H1 (cell line): ENCODE results near the gene ATP13A3. TPM values are rescaled to one million over a fixed set of nuclear protein-coding genes. Genes with fewer than 3 reads are reported as not detected.

ENCODE experiments used
- CTCF ChIA-PET: fragments of 300-600 bp; sonication (Branson Sonifier 250); formaldehyde crosslinking; loops from one replicate; lab custom pipeline; 2021; ENCODE audit not compliant: partially characterized antibody; lab: Charles Lee
- POLR2A ChIA-PET: fragments of 300-600 bp; sonication (Branson Sonifier 250); formaldehyde crosslinking; loops from one replicate; lab custom pipeline; 2021; ENCODE audit warnings: inconsistent platforms; ENCODE audit not compliant: partially characterized antibody; lab: Charles Lee
- DNase-seq, 2 experiments: peaks; one replicate each; pipeline versions ENCODE4 v3.0.0 to v3.0.0-alpha.2; 2010 to 2022; ENCODE audit warnings: low spot score in 2 of 2, low read depth in 1 of 2, mixed read lengths in 1 of 2
- FAIRE-seq: peaks from 2 replicates; lab custom pipeline; 2011; peaks lifted over from hg19 to GRCh38; lab: Jason Lieb, UNC
- H2AFZ ChIP-seq: 2 replicates; pipeline ENCODE4 v1.8.1; 2012; ENCODE audit warnings: low read length, inconsistent platforms
- H2AK5ac ChIP-seq: 2 replicates; pipeline ENCODE4 v1.6.1; 2013; ENCODE audit warnings: low read depth, low read length
- H2BK120ac ChIP-seq: replicated peaks from 2 replicates; pipeline ENCODE3; 2013; ENCODE audit warnings: low read depth, low read length, inconsistent platforms
- H2BK12ac ChIP-seq: 2 replicates; pipeline ENCODE4 v1.6.1; 2013; ENCODE audit warnings: low read depth, low read length
- H2BK15ac ChIP-seq: 2 replicates; pipeline ENCODE4 v1.6.1; 2013; ENCODE audit warnings: low read length
- H2BK20ac ChIP-seq: 2 replicates; pipeline ENCODE4 v1.6.1; 2013; ENCODE audit warnings: low read length
- H2BK5ac ChIP-seq: 2 replicates; pipeline ENCODE4 v1.6.1; 2013; ENCODE audit warnings: low read depth, low read length
- H3K14ac ChIP-seq: 2 replicates; pipeline ENCODE4 v1.6.1; 2013; ENCODE audit warnings: inconsistent platforms; ENCODE audit not compliant: insufficient read length
- H3K18ac ChIP-seq: 2 replicates; pipeline ENCODE4 v1.6.1; 2013; ENCODE audit warnings: low read length; ENCODE audit errors: extremely low read depth
- H3K23ac ChIP-seq: 2 replicates; pipeline ENCODE4 v1.6.1; 2013; ENCODE audit warnings: inconsistent platforms; ENCODE audit not compliant: insufficient read length
- H3K23me2 ChIP-seq: 2 replicates; pipeline ENCODE4 v1.6.1; 2013; ENCODE audit warnings: low read depth, low read length
- H3K27ac ChIP-seq: 2 replicates; pipeline ENCODE4 v1.6.1; 2011; ENCODE audit warnings: low read depth, low read length, inconsistent platforms
- H3K27me3 ChIP-seq, 4 experiments: replicated peaks in 1 of 4; 1 replicate in 1 of 4; 2 replicates in 3 of 4; pipeline versions ENCODE4 v1.6.1 to v1.8.1; 2011 to 2013; ENCODE audit warnings: low read length in 3 of 4, mild to moderate bottlenecking in 3 of 4, inconsistent platforms in 2 of 4, mixed read lengths in 2 of 4, moderate library complexity in 1 of 4; ENCODE audit not compliant: control insufficient read depth in 3 of 4, insufficient read depth in 3 of 4; ENCODE audit errors: extremely low read depth in 1 of 4
- H3K36me3 ChIP-seq, 4 experiments: 2 replicates each; pipeline versions ENCODE4 v1.6.1 to v1.8.1; 2011 to 2013; ENCODE audit warnings: mild to moderate bottlenecking in 4 of 4, low read length in 3 of 4, moderate library complexity in 2 of 4, control low read depth in 1 of 4, inconsistent platforms in 1 of 4; ENCODE audit not compliant: insufficient read depth in 4 of 4, control insufficient read depth in 2 of 4
- H3K4ac ChIP-seq: replicated peaks from 2 replicates; pipeline ENCODE3; 2013; ENCODE audit warnings: low read length, low read depth, mixed read lengths, inconsistent platforms; ENCODE audit not compliant: insufficient read length
- H3K4me1 ChIP-seq, 4 experiments: replicated peaks in 1 of 4; 1 replicate in 1 of 4; 2 replicates in 3 of 4; pipeline versions ENCODE4 v1.6.1 to v1.8.1; 2011 to 2013; ENCODE audit warnings: low read length in 3 of 4, inconsistent platforms in 2 of 4, mixed read lengths in 1 of 4; ENCODE audit not compliant: insufficient read depth in 4 of 4, control insufficient read depth in 3 of 4
- H3K4me2 ChIP-seq, 2 experiments: 2 replicates each; pipeline versions ENCODE4 v1.6.1 to v1.8.1; 2011 to 2013; ENCODE audit warnings: low read depth in 2 of 2, low read length in 2 of 2, control low read depth in 1 of 2, inconsistent platforms in 1 of 2, mild to moderate bottlenecking in 1 of 2; ENCODE audit not compliant: insufficient read depth in 1 of 2
- H3K4me3 ChIP-seq, 4 experiments: fragments of 200-600, 300-600 bp in 1 of 4; sonication (generic), shearing (Covaris generic), sonication (Bioruptor Twin) in 1 of 4; 2 replicates each; pipeline versions ENCODE4 v1.5.1 to v1.8.1; 2011 to 2016; ENCODE audit warnings: low read length in 4 of 4, low read depth in 3 of 4, control low read depth in 2 of 4, inconsistent platforms in 2 of 4, mild to moderate bottlenecking in 2 of 4, mixed read lengths in 1 of 4, moderate library complexity in 1 of 4; ENCODE audit not compliant: insufficient read depth in 2 of 4; ENCODE audit errors: extremely low read depth in 1 of 4
- H3K56ac ChIP-seq: replicated peaks from 2 replicates; pipeline ENCODE3; 2013; ENCODE audit warnings: low read depth, mild to moderate bottlenecking, mixed read lengths, low read length, inconsistent platforms; ENCODE audit not compliant: insufficient read length
- H3K79me1 ChIP-seq: 2 replicates; pipeline ENCODE4 v1.6.1; 2013; ENCODE audit warnings: low read depth, low read length, control low read depth
- H3K79me2 ChIP-seq, 2 experiments: 2 replicates each; pipeline versions ENCODE4 v1.6.1 to v1.8.1; 2012 to 2013; ENCODE audit warnings: low read length in 2 of 2, mild to moderate bottlenecking in 2 of 2, inconsistent platforms in 1 of 2; ENCODE audit not compliant: insufficient read depth in 2 of 2, control insufficient read depth in 1 of 2
- H3K9ac ChIP-seq, 4 experiments: replicated peaks in 1 of 4; 1 replicate in 1 of 4; 2 replicates in 3 of 4; pipeline versions ENCODE4 v1.6.1 to v1.8.1; 2011 to 2013; ENCODE audit warnings: low read depth in 3 of 4, low read length in 3 of 4, control low read depth in 2 of 4, mild to moderate bottlenecking in 2 of 4, moderate library complexity in 2 of 4, inconsistent platforms in 1 of 4; ENCODE audit errors: extremely low read depth in 1 of 4
- H3K9me3 ChIP-seq, 2 experiments: 2 replicates each; pipeline versions ENCODE4 v1.6.1 to v1.8.1; 2012 to 2013; ENCODE audit warnings: mild to moderate bottlenecking in 2 of 2, moderate library complexity in 2 of 2, control low read depth in 1 of 2, inconsistent platforms in 1 of 2, low read depth in 1 of 2, low read length in 1 of 2, mixed read lengths in 1 of 2; ENCODE audit not compliant: insufficient read depth in 2 of 2
- H4K20me1 ChIP-seq, 2 experiments: replicated peaks in 1 of 2; 2 replicates each; pipeline versions ENCODE3 to v1.8.1; 2011 to 2013; ENCODE audit warnings: inconsistent platforms in 2 of 2, low read length in 2 of 2, mild to moderate bottlenecking in 1 of 2; ENCODE audit not compliant: insufficient read depth in 2 of 2, control insufficient read depth in 1 of 2
- H4K5ac ChIP-seq: 2 replicates; pipeline ENCODE4 v1.6.1; 2013; ENCODE audit warnings: low read length, low read depth, mixed read lengths, inconsistent platforms; ENCODE audit not compliant: insufficient read length
- H4K8ac ChIP-seq: 2 replicates; pipeline ENCODE4 v1.8.0; 2013; ENCODE audit warnings: mild to moderate bottlenecking, moderate library complexity, low read length, inconsistent platforms; ENCODE audit not compliant: insufficient read depth; ENCODE audit errors: extremely low read depth
- H4K91ac ChIP-seq: replicated peaks from 2 replicates; pipeline ENCODE3; 2013; ENCODE audit warnings: low read length, mixed read lengths, inconsistent platforms; ENCODE audit not compliant: insufficient read length
- CREB1 ChIP-seq: IDR thresholded peaks from 2 replicates; pipeline ENCODE4 v1.6.1; 2012; ENCODE audit warnings: inconsistent platforms
- KDM1A ChIP-seq: fragments of 200-600, 300-600 bp; sonication (generic); IDR thresholded peaks from 2 replicates; pipeline ENCODE4 v1.7.1; 2016; ENCODE audit warnings: mild to moderate bottlenecking, low read length, borderline replicate concordance
- MAFK ChIP-seq: IDR thresholded peaks from 2 replicates; pipeline ENCODE4 v1.6.1; 2012; ENCODE audit warnings: low read depth, mild to moderate bottlenecking, improper control_type of control experiment, low read length
- RAD21 ChIP-seq, 2 experiments: IDR thresholded peaks in 1 of 2; conservative IDR thresholded peaks in 1 of 2; 2 replicates each; pipeline ENCODE4 v1.6.1; 2011; ENCODE audit warnings: low read depth in 2 of 2, low read length in 2 of 2, improper control_type of control experiment in 1 of 2, inconsistent platforms in 1 of 2, mild to moderate bottlenecking in 1 of 2, moderate library complexity in 1 of 2
- SP1 ChIP-seq: IDR thresholded peaks from 2 replicates; pipeline ENCODE4 v1.6.1; 2011; ENCODE audit warnings: low read depth, low read length
- WGBS, 2 experiments: shearing (Covaris generic) in 1 of 2; methylation state at CpG; one replicate each; pipeline versions ENCODE4 v1.1.6 to v1.1.7; 2013 to 2015; ENCODE audit warnings: low lambda C conversion rate in 2 of 2, mixed read lengths in 2 of 2, inconsistent platforms in 1 of 2, low coverage in 1 of 2, missing lambda C conversion rate in 1 of 2; ENCODE audit not compliant: insufficient replicate concordance in 2 of 2, insufficient coverage in 1 of 2, insufficient read length in 1 of 2; ENCODE audit errors: extremely low coverage in 1 of 2, missing lambda C conversion rate in 1 of 2; 5-methylcytosine and 5-hydroxymethylcytosine counted together
- polyA plus RNA-seq, 7 experiments: library from polyadenylated mRNA; depleted of rRNA in 3 of 7; stranded (reverse) in 5 of 7; unstranded in 2 of 7; fragments of >200 nt in 5 of 7; fragments of 200-250 nt in 2 of 7; gene quantifications; 1 replicate in 5 of 7; 2 replicates in 1 of 7; 4 replicates in 1 of 7; pipeline versions ENCODE4 v1.2.1 to v1.2.3, GENCODE V29; 2011 to 2013; ENCODE audit warnings: missing spikeins in 2 of 7, mixed read lengths in 2 of 7
- total RNA-seq: library from RNA; stranded (reverse); fragmentation: NEBNext Ultra II Directional; extraction: Animal tissue kit (Norgen Biotek cat#: 25700); gene quantifications from 2 replicates; pipeline ENCODE4 v1.2.1, GENCODE V29; 2021

The ATP13A3 gene
- total and polyA plus RNA-seq, 2 of the 8 experiments (the other 6 are each of a cell fraction or from before 2014, with no cell fraction given), result 18.6 to 92.2 TPM

GRCh38 chr3:194386648-194387047 is 100.2 kb downstream of the ATP13A3 start:
- no peak overlapping the region for H3K9ac ChIP-seq
- H2BK120ac ChIP-seq, result no peak overlapping the region
- no peak overlapping the region for H4K91ac ChIP-seq
- H2BK12ac ChIP-seq, result no peak overlapping the region
- H4K20me1 ChIP-seq, result no peaks in the 10 kb centered on the region
- no peaks in the 10 kb centered on the region for H3K36me3 ChIP-seq
- H2BK5ac ChIP-seq, result no peak overlapping the region
- no peak overlapping the region for H2AK5ac ChIP-seq
- H3K27me3 ChIP-seq, result peaks cover 0 to 2% (median 0%) of the 10 kb centered on the region in 4 experiments; a peak in 1 of 7 replicates
- H3K4me1 ChIP-seq, result peaks cover 0 to 7% (median 2%) of the 10 kb centered on the region in 4 experiments; a peak in 3 of 7 replicates
- no peak overlapping the region for H4K5ac ChIP-seq
- no peak overlapping the region for H2BK15ac ChIP-seq
- H3K14ac ChIP-seq, result no peak overlapping the region
- no peak overlapping the region for H3K56ac ChIP-seq
- no peak overlapping the region for H3K27ac ChIP-seq
- no peak overlapping the region for H3K18ac ChIP-seq
- POLR2A ChIA-PET, result interaction anchor here (0.8 kb wide), 1 partner anchor 18 kb away, joined by 3 read pairs; no protein-coding TSS in a partner anchor
- no peak overlapping the region for H3K4me3 ChIP-seq
- peak overlapping the region; percentile 70; the same call in 1 of the 2 replicates for H2AFZ ChIP-seq
- FAIRE-seq (no peak), DNase-seq (peak in 1 of 2 experiments; percentile 24)
- WGBS, 2 experiments, result 85% methylated on average over 7 of the region's 7 CpGs; no CpG with 5 or more reads in 1 of the 2 experiments
- no peaks in the 10 kb centered on the region for H3K79me1 ChIP-seq
- no peak overlapping the region for H4K8ac ChIP-seq
- no peak overlapping the region for H3K4me2 ChIP-seq
- H3K9me3 ChIP-seq, result peaks cover 0 to 4% of the 10 kb centered on the region in 2 experiments; a peak in 1 of 4 replicates
- H3K4ac ChIP-seq, result no peak overlapping the region
- no peaks in the 10 kb centered on the region for H3K79me2 ChIP-seq
- no peak overlapping the region for H2BK20ac ChIP-seq
- CTCF ChIA-PET, result interaction anchor here (1.1 to 4.5 kb wide), 8 partner anchors 8 to 85 kb away, joined by 3 to 21 read pairs (median 4); no protein-coding TSS in a partner anchor
- H3K23ac ChIP-seq, result no peak overlapping the region
- no peaks in the 10 kb centered on the region for H3K23me2 ChIP-seq
- TF ChIP-seq MAFK, result no peak
- TF ChIP-seq CREB1, result no peak
- no peak for TF ChIP-seq SP1
- no peak for TF ChIP-seq RAD21 (IDR thresholded peaks at IDR 0.05 in 1 of 2, conservative IDR thresholded peaks at IDR 0.05 in 1 of 2; ENCODE audit: low read depth in 2 of 2, low read length in 2 of 2)
- TF ChIP-seq KDM1A, result no peak
